GM19438 (cell line): ENCODE results near the gene CCDC24.

Experiments used
- ATAC-seq: cut with Tn5 transposase; IDR thresholded peaks from one replicate; pipeline ENCODE4 v1.9.1; 2021; ENCODE audit warnings: low read depth; ENCODE audit not compliant: unreplicated experiment

CCDC24 gene

GRCh38 chr1:43995984-43996732, 4.8 kb downstream of the CCDC24 start:
- ATAC-seq, result no peak

- no peak for ATAC-seq
These were observed 5.3 kb downstream of the CCDC24 start for GRCh38 chr1:43996733-43997115.

DNA sequence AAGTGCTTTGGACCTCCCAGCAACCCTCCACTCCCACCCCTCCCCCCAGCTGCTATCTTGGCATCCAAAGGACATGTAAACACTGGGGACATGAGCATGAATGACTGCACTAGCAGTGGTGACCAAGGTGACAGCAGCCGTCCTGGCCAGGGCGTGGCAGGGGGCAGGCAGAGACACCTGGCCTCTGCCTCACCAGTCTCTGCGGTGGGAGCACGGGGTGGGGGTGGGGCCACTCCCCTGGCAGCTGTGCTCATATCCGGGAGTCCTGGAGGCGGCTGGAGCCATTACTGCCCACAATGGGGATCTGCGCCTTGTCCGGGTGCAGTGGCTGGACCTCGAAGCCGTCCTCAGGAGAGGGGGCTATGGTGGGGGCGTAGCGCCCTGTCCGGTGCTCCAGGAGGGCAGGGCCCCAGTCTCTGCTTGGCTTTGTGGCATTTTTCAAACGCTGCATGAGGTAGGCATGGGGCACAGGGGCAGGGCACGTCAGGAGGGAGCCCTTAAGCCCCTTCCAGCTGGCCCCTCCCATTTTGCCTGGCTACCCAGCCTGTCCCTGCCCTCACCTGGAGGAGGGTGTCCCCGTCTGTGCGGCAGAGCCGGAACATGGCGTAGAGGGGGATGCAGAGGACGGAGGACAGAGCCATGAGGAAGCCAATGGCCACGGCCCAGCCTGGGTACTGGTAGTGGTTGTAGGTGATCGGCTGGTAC, 6.0 kb downstream of the CCDC24 start:
- no peak for ATAC-seq

GRCh38 chr1:43998000-43998378, 6.6 kb downstream of the CCDC24 start:
- no peak for ATAC-seq

DNA sequence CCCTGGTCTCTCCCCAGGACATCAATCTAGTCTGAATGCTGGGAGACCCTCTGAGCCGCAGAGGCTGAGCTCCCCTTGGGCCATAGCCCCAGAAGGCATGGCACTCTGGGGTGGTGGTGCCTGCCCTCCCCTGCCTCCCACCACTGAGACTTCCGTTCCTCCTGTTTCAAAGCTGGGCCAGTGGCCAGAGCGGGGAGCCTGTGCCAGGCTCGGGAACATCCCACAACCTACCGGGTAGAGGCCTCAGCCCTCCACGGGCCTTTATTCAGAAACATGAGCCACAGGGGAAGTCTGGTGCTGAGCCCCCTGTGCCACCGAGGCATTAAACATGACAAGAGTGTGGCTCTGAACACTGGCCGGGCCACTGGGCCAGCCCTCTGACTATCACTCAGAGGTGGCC, 8.1 kb downstream of the CCDC24 start:
- ATAC-seq, result no peak

- no peak for ATAC-seq
These were observed 8.8 kb downstream of the CCDC24 start for GRCh38 chr1:44000122-44000665.

DNA sequence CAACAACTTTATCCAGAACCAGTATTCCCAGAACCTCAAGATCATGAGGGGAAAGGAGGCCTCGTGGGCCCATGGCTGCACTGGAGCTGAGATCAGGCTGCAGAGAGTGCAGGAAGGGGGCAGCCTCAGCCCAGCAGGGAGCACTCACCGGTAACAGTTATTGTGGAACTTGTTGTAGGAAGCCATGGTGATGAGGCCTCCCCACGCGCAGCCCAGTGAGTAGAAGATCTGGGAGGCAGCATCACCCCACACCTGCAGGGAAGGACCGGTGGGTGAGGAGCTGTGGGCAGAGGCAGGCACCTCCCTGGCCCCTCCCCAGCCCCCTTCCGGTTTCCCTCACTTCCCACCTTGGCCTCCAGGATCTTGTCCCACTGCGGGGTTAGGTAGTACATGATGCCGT, 10.8 kb downstream of the CCDC24 start:
- no peak for ATAC-seq

DNA sequence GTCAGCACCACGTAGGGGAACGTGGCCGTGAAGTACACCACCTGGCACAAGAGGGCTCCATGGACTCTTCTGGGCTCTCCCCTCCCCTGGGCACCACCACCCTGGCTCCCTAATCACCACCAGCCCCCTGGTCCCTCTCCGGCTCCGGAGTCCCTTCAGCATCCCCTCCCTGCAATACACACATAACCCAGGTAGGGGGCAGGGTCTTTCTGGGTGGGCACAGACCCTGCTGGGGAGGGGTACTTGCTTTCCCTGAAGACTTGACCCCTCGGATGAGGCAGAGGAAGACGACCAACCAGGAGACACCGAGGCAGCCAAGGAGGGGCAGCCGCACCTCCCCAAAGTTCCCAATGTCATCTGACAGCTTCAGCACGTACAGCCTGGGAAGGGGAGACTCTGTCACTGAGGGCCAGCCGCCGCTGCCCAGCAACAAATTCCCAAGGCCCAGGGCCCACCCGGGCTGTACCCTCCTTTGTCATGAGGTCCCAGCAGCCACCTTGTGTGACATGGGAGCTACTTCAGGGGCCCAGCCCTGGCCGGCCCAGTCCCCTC, 11.3 kb downstream of the CCDC24 start:
- ATAC-seq, result no peak

DNA sequence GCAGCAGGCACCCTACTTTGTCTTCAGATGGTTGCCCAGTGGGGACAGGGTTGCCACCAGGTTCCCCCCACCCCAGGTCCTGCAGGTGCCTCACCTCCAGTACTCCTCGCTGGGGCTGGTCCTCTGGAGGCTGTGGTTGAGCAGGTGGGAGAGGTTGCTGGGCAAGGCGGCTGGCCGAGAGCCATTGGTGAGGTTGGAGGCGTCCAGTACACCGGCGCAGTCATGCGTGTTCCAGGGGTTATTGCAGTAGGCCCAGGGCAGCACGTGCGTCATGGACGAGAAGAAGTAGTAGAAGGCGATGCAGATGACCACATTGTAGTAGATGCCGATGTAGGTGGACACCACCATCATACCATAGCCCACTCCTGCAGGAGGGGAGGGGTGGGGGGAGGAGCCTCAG, 16.9 kb downstream of the CCDC24 start:
- ATAC-seq, result no peak

GRCh38 chr1:44010935-44011471, 19.6 kb downstream of the CCDC24 start:
- no peak for ATAC-seq

GRCh38 chr1:44012404-44012803, 21.0 kb downstream of the CCDC24 start:
- ATAC-seq, result no peak

- no peak for ATAC-seq
These were observed 21.7 kb downstream of the CCDC24 start for GRCh38 chr1:44012941-44013609.

- no peak for ATAC-seq
These were observed 22.6 kb downstream of the CCDC24 start for GRCh38 chr1:44013949-44014348.

GRCh38 chr1:44014365-44015104, 23.1 kb downstream of the CCDC24 start:
- no peak for ATAC-seq

GRCh38 chr1:44015206-44015605, 23.8 kb downstream of the CCDC24 start:
- no peak for ATAC-seq

- ATAC-seq, result no peak
These were observed 24.9 kb downstream of the CCDC24 start for GRCh38 chr1:44016041-44016889.

DNA sequence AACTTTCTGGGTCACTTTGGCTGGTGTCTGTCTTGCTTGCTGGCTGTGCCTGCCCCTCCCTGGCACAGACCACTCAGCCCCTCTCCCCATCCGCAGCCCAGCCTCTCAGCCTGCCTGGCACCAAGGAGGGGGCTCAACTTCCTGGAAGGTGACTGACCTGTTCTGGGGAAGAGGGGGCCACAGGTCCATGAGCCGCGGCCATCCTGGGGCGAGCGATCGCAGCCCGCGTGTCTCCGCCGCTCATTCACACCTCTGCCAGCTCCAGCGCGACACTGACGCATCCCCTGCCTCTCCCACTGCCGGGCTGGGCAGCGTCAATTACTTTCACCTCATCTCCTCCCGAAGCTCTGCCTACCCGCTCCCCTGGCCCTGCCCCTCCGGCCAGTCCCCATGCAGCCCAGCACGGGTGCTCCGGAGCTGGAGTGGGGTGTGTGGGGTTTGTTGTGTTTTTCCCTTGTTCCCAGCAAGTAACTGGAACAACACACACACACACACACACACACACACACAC, 25.5 kb downstream of the CCDC24 start:
- ATAC-seq, result no peak

DNA sequence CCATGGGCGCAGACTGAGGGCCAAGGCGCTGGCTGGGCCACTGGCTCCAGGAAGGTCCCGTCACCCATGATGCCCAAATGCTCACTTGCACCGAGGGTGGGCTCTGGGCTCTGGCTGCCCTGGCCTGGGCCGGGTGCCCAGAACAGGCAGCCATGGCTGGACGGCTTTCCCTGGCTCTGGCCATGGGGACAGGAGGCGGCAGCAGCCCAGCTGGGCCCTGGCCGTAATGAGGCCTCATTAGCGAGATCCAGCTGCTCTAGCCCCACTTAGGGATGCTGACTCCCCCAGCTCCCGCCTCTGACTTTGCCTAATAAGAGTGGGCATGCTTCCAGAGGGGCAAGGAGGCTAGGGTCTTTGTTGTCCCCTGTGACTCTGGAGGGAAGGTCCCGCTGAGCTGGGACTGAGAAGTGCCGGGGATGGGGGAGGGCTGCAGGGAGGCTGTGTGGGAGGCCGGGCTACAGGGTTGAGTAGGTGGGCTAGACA, 28.1 kb downstream of the CCDC24 start:
- ATAC-seq, result no peak

- no peak for ATAC-seq
These were observed 29.1 kb downstream of the CCDC24 start for GRCh38 chr1:44020464-44020863.
